ENCODE measurements around the gene TNNI2.

TNNI2 gene

GRCh38 chr11:1864231-1864630, 25.4 kb downstream of the TNNI2 start:
- TF ChIP-seq MAX (IDR thresholded peaks at IDR 0.05; ENCODE audit: low read depth, low read length) (no peak), POLR2A (IDR thresholded peaks at IDR 0.05; ENCODE audit: extremely low read depth, insufficient read length) (no peak), MYC (IDR thresholded peaks at IDR 0.05; ENCODE audit: low read depth, low read length) (no peak), CTCF (IDR thresholded peaks at IDR 0.05; ENCODE audit: low read depth, low read length) (no peak)
- H3K4me3 ChIP-seq (ENCODE audit: low read depth, low read length), result no peak overlapping the region
- no peak for DNase-seq (ENCODE audit: low read depth)

- no peak overlapping the region for H3K4me3 ChIP-seq (ENCODE audit: low read depth, low read length)
- TF ChIP-seq MAX (IDR thresholded peaks at IDR 0.05; ENCODE audit: low read depth, low read length), result no peak
- DNase-seq (ENCODE audit: low read depth), result no peak
These were observed 26.3 kb downstream of the TNNI2 start for GRCh38 chr11:1864831-1865665.

GRCh38 chr11:1866226-1866625, 27.4 kb downstream of the TNNI2 start:
- no peak for DNase-seq (ENCODE audit: low read depth)
- no peak overlapping the region for H3K4me3 ChIP-seq (ENCODE audit: low read depth, low read length)
- TF ChIP-seq CTCF (IDR thresholded peaks at IDR 0.05; ENCODE audit: low read depth, low read length), result no peak
- TF ChIP-seq MYC (IDR thresholded peaks at IDR 0.05; ENCODE audit: low read depth, low read length), result no peak
- TF ChIP-seq MAX (IDR thresholded peaks at IDR 0.05; ENCODE audit: low read depth, low read length), result no peak
- TF ChIP-seq POLR2A (IDR thresholded peaks at IDR 0.05; ENCODE audit: extremely low read depth, insufficient read length), result no peak

- DNase-seq (ENCODE audit: low read depth), result no peak
- H3K4me3 ChIP-seq (ENCODE audit: low read depth, low read length), result no peak overlapping the region
- TF ChIP-seq MYC (IDR thresholded peaks at IDR 0.05; ENCODE audit: low read depth, low read length) (no peak), MAX (IDR thresholded peaks at IDR 0.05; ENCODE audit: low read depth, low read length) (no peak), CTCF (IDR thresholded peaks at IDR 0.05; ENCODE audit: low read depth, low read length) (no peak), POLR2A (IDR thresholded peaks at IDR 0.05; ENCODE audit: extremely low read depth, insufficient read length) (no peak)
These were observed 28.0 kb downstream of the TNNI2 start for GRCh38 chr11:1866776-1867175.

- TF ChIP-seq MYC (IDR thresholded peaks at IDR 0.05; ENCODE audit: low read depth, low read length) (no peak), POLR2A (IDR thresholded peaks at IDR 0.05; ENCODE audit: extremely low read depth, insufficient read length) (no peak), MAX (IDR thresholded peaks at IDR 0.05; ENCODE audit: low read depth, low read length) (no peak), CTCF (IDR thresholded peaks at IDR 0.05; ENCODE audit: low read depth, low read length) (no peak)
- DNase-seq (ENCODE audit: low read depth), result no peak
- H3K4me3 ChIP-seq (ENCODE audit: low read depth, low read length), result no peak overlapping the region
These were observed 28.6 kb downstream of the TNNI2 start for GRCh38 chr11:1867381-1867780.

GRCh38 chr11:1868056-1868635, 29.4 kb downstream of the TNNI2 start:
- DNase-seq (ENCODE audit: low read depth), result no peak
- no peak overlapping the region for H3K4me3 ChIP-seq (ENCODE audit: low read depth, low read length)
- no peak for TF ChIP-seq CTCF (IDR thresholded peaks at IDR 0.05; ENCODE audit: low read depth, low read length)
- TF ChIP-seq MYC (IDR thresholded peaks at IDR 0.05; ENCODE audit: low read depth, low read length), result no peak
- TF ChIP-seq POLR2A (IDR thresholded peaks at IDR 0.05; ENCODE audit: extremely low read depth, insufficient read length), result no peak
- no peak for TF ChIP-seq MAX (IDR thresholded peaks at IDR 0.05; ENCODE audit: low read depth, low read length)

Measured in NB4 (cell line).